ENCODE results near the gene KCNMA1.

The KCNMA1 gene

GRCh38 chr10:77081481-77081891, 556.1 kb downstream of the KCNMA1 start:
- Histone ChIP-seq H3K9me3 (ENCODE audit: control insufficient read depth, low read length) (no peaks in the 10 kb centered on the region), H3K36me3 (ENCODE audit: control insufficient read depth in 1 of 2, insufficient read depth in 2 of 2, low read depth in 1 of 2, low read length in 2 of 2) (peaks cover 10 to 18% of the 10 kb centered on the region in 2 experiments), H4K8ac (ENCODE audit: low read length) (no peak overlapping the region), H2AFZ (ENCODE audit: low read depth, low read length) (no peak overlapping the region), H4K91ac (ENCODE audit: low read length) (no peak overlapping the region), H3K9ac (ENCODE audit: low read length) (no peak overlapping the region), H3K4me2 (ENCODE audit: low read length, poor library complexity, severe bottlenecking) (no peak overlapping the region), H3K27me3 (ENCODE audit: control insufficient read depth in 1 of 2, insufficient read depth in 1 of 2, low read length in 2 of 2) (no peaks in the 10 kb centered on the region), H2BK5ac (ENCODE audit: low read depth, low read length, poor library complexity, severe bottlenecking) (no peak overlapping the region), H3K4me3 (ENCODE audit: insufficient read depth in 1 of 2, low read depth in 1 of 2, low read length in 2 of 2) (no peak overlapping the region), H3K18ac (ENCODE audit: low read depth in 1 of 2, low read length in 2 of 2) (no peak overlapping the region), H3K23ac (ENCODE audit: low read length in 2 of 2) (no peak overlapping the region), H3K4ac (ENCODE audit: low read depth in 1 of 2, low read length in 2 of 2) (no peak overlapping the region), H3K14ac (ENCODE audit: low read length in 2 of 2) (no peak overlapping the region), H2AK5ac (ENCODE audit: low read length, severe bottlenecking) (no peak overlapping the region), H2BK12ac (ENCODE audit: low read length in 2 of 2) (no peak overlapping the region), H3K27ac (ENCODE audit: low read length, poor library complexity, severe bottlenecking) (no peak overlapping the region), H3K4me1 (ENCODE audit: control insufficient read depth, insufficient read depth, low read depth, low read length) (no peaks in the 10 kb centered on the region), H3K79me1 (replicated peaks; ENCODE audit: low read length, poor library complexity, severe bottlenecking) (no peaks in the 10 kb centered on the region), H2BK15ac (ENCODE audit: low read depth, poor library complexity, severe bottlenecking) (peak overlapping the region; percentile 20), H2BK120ac (ENCODE audit: low read depth, low read length) (no peak overlapping the region)
- WGBS: 61% methylated on average over 7 of the region's 7 CpGs
- DNase-seq: no peak

- Histone ChIP-seq H2AFZ (ENCODE audit: low read depth, low read length) (no peak overlapping the region), H2BK5ac (ENCODE audit: low read depth, low read length, poor library complexity, severe bottlenecking) (no peak overlapping the region), H3K27ac (ENCODE audit: low read length, poor library complexity, severe bottlenecking) (no peak overlapping the region), H3K18ac (ENCODE audit: low read depth in 1 of 2, low read length in 2 of 2) (no peak overlapping the region), H3K9ac (ENCODE audit: low read length) (no peak overlapping the region), H3K4me1 (ENCODE audit: control insufficient read depth, insufficient read depth, low read depth, low read length) (no peaks in the 10 kb centered on the region), H2AK5ac (ENCODE audit: low read length, severe bottlenecking) (no peak overlapping the region), H2BK12ac (ENCODE audit: low read length in 2 of 2) (no peak overlapping the region), H3K4me2 (ENCODE audit: low read length, poor library complexity, severe bottlenecking) (no peak overlapping the region), H3K79me1 (replicated peaks; ENCODE audit: low read length, poor library complexity, severe bottlenecking) (no peaks in the 10 kb centered on the region), H2BK15ac (ENCODE audit: low read depth, poor library complexity, severe bottlenecking) (peak overlapping the region; percentile 40), H4K91ac (ENCODE audit: low read length) (no peak overlapping the region), H3K36me3 (ENCODE audit: control insufficient read depth in 1 of 2, insufficient read depth in 2 of 2, low read depth in 1 of 2, low read length in 2 of 2) (peaks cover 5 to 18% of the 10 kb centered on the region in 2 experiments), H3K4me3 (ENCODE audit: insufficient read depth in 1 of 2, low read depth in 1 of 2, low read length in 2 of 2) (no peak overlapping the region), H3K4ac (ENCODE audit: low read depth in 1 of 2, low read length in 2 of 2) (no peak overlapping the region), H2BK120ac (ENCODE audit: low read depth, low read length) (no peak overlapping the region), H4K8ac (ENCODE audit: low read length) (no peak overlapping the region), H3K9me3 (ENCODE audit: control insufficient read depth, low read length) (no peaks in the 10 kb centered on the region), H3K14ac (ENCODE audit: low read length in 2 of 2) (no peak overlapping the region), H3K23ac (ENCODE audit: low read length in 2 of 2) (no peak overlapping the region), H3K27me3 (ENCODE audit: control insufficient read depth in 1 of 2, insufficient read depth in 1 of 2, low read length in 2 of 2) (no peaks in the 10 kb centered on the region)
- 94% methylated on average over 6 of the region's 6 CpGs for WGBS
- no peak for DNase-seq
Measured at GRCh38 chr10:77080361-77081027, 557.1 kb downstream of the KCNMA1 start.

GRCh38 chr10:77079592-77080300, 557.9 kb downstream of the KCNMA1 start:
- Histone ChIP-seq H4K8ac (ENCODE audit: low read length) (no peak overlapping the region), H3K27ac (ENCODE audit: low read length, poor library complexity, severe bottlenecking) (no peak overlapping the region), H2AK5ac (ENCODE audit: low read length, severe bottlenecking) (no peak overlapping the region), H3K4ac (ENCODE audit: low read depth in 1 of 2, low read length in 2 of 2) (no peak overlapping the region), H2AFZ (ENCODE audit: low read depth, low read length) (no peak overlapping the region), H3K23ac (ENCODE audit: low read length in 2 of 2) (no peak overlapping the region), H3K4me3 (ENCODE audit: insufficient read depth in 1 of 2, low read depth in 1 of 2, low read length in 2 of 2) (no peak overlapping the region), H2BK120ac (ENCODE audit: low read depth, low read length) (no peak overlapping the region), H3K27me3 (ENCODE audit: control insufficient read depth in 1 of 2, insufficient read depth in 1 of 2, low read length in 2 of 2) (no peaks in the 10 kb centered on the region), H3K4me1 (ENCODE audit: control insufficient read depth, insufficient read depth, low read depth, low read length) (no peaks in the 10 kb centered on the region), H3K9me3 (ENCODE audit: control insufficient read depth, low read length) (no peaks in the 10 kb centered on the region), H2BK12ac (ENCODE audit: low read length in 2 of 2) (no peak overlapping the region), H3K36me3 (ENCODE audit: control insufficient read depth in 1 of 2, insufficient read depth in 2 of 2, low read depth in 1 of 2, low read length in 2 of 2) (peaks cover 5 to 18% of the 10 kb centered on the region in 2 experiments), H3K79me1 (replicated peaks; ENCODE audit: low read length, poor library complexity, severe bottlenecking) (no peaks in the 10 kb centered on the region), H4K91ac (ENCODE audit: low read length) (no peak overlapping the region), H3K14ac (ENCODE audit: low read length in 2 of 2) (no peak overlapping the region), H2BK5ac (ENCODE audit: low read depth, low read length, poor library complexity, severe bottlenecking) (no peak overlapping the region), H2BK15ac (ENCODE audit: low read depth, poor library complexity, severe bottlenecking) (no peak overlapping the region), H3K18ac (ENCODE audit: low read depth in 1 of 2, low read length in 2 of 2) (no peak overlapping the region), H3K9ac (ENCODE audit: low read length) (no peak overlapping the region), H3K4me2 (ENCODE audit: low read length, poor library complexity, severe bottlenecking) (no peak overlapping the region)
- DNase-seq: no peak
- 87% methylated on average over 2 of the region's 3 CpGs for WGBS

GRCh38 chr10:77077316-77077945, 560.2 kb downstream of the KCNMA1 start:
- DNase-seq: no peak
- no peaks in the 10 kb centered on the region for H3K79me1 ChIP-seq (replicated peaks; ENCODE audit: low read length, poor library complexity, severe bottlenecking)
- no peak overlapping the region for H4K91ac ChIP-seq (ENCODE audit: low read length)
- H3K9ac ChIP-seq (ENCODE audit: low read length): no peak overlapping the region
- H2AK5ac ChIP-seq (ENCODE audit: low read length, severe bottlenecking): no peak overlapping the region
- H2BK12ac ChIP-seq (ENCODE audit: low read length in 2 of 2): no peak overlapping the region
- H3K27ac ChIP-seq (ENCODE audit: low read length, poor library complexity, severe bottlenecking): no peak overlapping the region
- H3K4me1 ChIP-seq (ENCODE audit: control insufficient read depth, insufficient read depth, low read depth, low read length): no peaks in the 10 kb centered on the region
- WGBS: 96% methylated on average over 6 of the region's 7 CpGs
- H3K27me3 ChIP-seq (ENCODE audit: control insufficient read depth in 1 of 2, insufficient read depth in 1 of 2, low read length in 2 of 2): no peaks in the 10 kb centered on the region
- no peak overlapping the region for H2BK15ac ChIP-seq (ENCODE audit: low read depth, poor library complexity, severe bottlenecking)
- H3K4me2 ChIP-seq (ENCODE audit: low read length, poor library complexity, severe bottlenecking): no peak overlapping the region
- no peak overlapping the region for H3K14ac ChIP-seq (ENCODE audit: low read length in 2 of 2)
- H3K4ac ChIP-seq (ENCODE audit: low read depth in 1 of 2, low read length in 2 of 2): no peak overlapping the region
- H3K23ac ChIP-seq (ENCODE audit: low read length in 2 of 2): no peak overlapping the region
- H2BK120ac ChIP-seq (ENCODE audit: low read depth, low read length): no peak overlapping the region
- H4K8ac ChIP-seq (ENCODE audit: low read length): no peak overlapping the region
- H3K36me3 ChIP-seq (ENCODE audit: control insufficient read depth in 1 of 2, insufficient read depth in 2 of 2, low read depth in 1 of 2, low read length in 2 of 2): peaks cover 2 to 10% of the 10 kb centered on the region in 2 experiments
- H3K4me3 ChIP-seq (ENCODE audit: insufficient read depth in 1 of 2, low read depth in 1 of 2, low read length in 2 of 2): no peak overlapping the region
- no peak overlapping the region for H2BK5ac ChIP-seq (ENCODE audit: low read depth, low read length, poor library complexity, severe bottlenecking)
- no peak overlapping the region for H3K18ac ChIP-seq (ENCODE audit: low read depth in 1 of 2, low read length in 2 of 2)
- H2AFZ ChIP-seq (ENCODE audit: low read depth, low read length): no peak overlapping the region
- no peaks in the 10 kb centered on the region for H3K9me3 ChIP-seq (ENCODE audit: control insufficient read depth, low read length)

Data from mesenchymal stem cell (in vitro differentiated cells and primary cell).